ENCODE results near the gene ODAD4.
A peak's percentile ranks its signal among the peaks of the same experiment; 100 is the strongest.

GRCh38 chr17:41930009-41930832 lies at the start of gene ODAD4:
- TF ChIP-seq POLR2AphosphoS5 (IDR thresholded peaks at IDR 0.05; ENCODE audit: low read depth, low read length): peak; percentile 91
- TF ChIP-seq POLR2A (IDR thresholded peaks at IDR 0.05; ENCODE audit: low read depth, low read length): peak; percentile 90

Measured in GM12892 (cell line).